NCI-H226 (cell line): ENCODE measurements around the gene ANO2.
A peak's percentile ranks its signal among the peaks of the same experiment; 100 is the strongest.
"Not testable (repeated sequence)": the region's sequence is repeated elsewhere in the genome, so short reads cannot be mapped to it uniquely, and the experiment has no call there.

ENCODE experiments used
- DNase-seq: peaks from one replicate; pipeline ENCODE4 v3.0.0-alpha.2; 2015

ANO2 gene

DNA sequence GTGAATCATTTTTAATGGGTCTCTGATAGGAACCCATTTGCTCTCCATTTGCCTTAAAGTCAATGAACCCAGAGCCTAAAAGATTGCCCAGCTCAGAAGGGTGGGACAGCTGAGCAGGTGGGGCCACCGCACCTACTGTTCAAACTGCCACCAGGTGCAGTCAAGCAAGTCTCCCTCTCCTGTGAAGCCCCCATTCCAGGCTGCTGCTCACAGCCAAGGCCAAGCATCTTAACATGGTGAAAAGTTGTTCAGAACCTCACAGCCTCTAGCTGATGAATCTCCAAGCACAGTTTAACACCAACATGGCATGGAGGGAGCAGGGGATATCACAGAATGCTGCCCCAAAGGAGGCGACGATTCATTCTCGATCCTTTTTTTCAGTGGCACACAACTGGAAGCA lies 29.5 kb downstream of the ANO2 start:
- no peak for DNase-seq

DNA sequence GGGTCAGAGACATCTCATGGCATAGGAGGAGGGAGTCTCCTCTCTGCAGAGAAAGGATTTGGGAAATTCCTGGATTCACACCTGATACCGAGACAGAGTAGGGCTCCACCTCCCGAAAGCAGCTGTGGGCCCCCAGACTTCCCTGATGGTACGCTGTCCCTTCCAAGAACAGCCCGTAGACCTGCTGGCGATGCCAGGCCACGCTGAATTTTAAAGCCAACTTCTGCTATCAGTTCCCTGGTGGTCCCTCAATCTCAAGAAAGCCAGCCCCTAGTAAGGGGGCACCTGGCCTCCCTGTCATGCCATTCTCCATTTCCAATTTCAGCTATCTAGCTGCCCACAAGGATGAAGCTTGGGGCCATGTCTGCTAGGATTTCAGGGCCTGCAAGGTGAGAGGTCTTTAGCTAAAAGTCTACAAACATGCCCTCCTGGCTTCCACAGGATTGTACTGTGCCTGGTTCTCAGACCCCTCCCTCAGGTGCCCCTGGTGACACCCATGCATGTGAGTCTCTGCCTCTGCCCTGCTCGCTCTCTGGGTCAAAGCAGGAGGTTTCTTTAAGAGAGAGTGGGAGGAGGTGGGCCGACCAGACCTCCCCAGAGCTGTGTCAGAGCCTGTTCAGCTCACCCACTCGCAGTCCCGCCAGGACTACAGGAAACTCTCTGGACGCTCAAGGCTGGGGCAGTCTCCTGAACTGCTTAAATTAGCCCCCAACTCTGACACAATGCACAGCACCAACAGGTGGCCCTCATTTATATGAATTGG lies 30.5 kb downstream of the ANO2 start:
- DNase-seq: no peak

DNA sequence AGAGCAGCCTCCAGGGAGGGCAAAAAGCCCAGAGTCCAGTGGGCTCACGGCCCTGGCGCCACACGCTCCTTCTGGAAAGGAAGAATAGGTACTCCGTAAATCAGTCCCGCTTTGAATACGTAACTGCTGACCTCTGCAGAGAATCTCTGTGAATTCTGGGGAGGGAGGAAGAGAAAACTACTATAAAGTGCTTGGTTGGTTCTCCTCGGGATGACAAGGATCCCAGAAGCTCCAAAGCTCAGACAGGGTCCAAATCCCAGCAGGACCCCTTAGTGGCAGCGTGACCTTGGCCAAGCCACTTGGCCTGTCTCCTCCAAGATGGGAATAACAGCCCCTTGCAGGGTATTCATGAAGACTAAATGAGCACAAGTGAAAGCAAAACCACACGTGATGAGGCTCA lies 31.7 kb downstream of the ANO2 start:
- no peak for DNase-seq

DNA sequence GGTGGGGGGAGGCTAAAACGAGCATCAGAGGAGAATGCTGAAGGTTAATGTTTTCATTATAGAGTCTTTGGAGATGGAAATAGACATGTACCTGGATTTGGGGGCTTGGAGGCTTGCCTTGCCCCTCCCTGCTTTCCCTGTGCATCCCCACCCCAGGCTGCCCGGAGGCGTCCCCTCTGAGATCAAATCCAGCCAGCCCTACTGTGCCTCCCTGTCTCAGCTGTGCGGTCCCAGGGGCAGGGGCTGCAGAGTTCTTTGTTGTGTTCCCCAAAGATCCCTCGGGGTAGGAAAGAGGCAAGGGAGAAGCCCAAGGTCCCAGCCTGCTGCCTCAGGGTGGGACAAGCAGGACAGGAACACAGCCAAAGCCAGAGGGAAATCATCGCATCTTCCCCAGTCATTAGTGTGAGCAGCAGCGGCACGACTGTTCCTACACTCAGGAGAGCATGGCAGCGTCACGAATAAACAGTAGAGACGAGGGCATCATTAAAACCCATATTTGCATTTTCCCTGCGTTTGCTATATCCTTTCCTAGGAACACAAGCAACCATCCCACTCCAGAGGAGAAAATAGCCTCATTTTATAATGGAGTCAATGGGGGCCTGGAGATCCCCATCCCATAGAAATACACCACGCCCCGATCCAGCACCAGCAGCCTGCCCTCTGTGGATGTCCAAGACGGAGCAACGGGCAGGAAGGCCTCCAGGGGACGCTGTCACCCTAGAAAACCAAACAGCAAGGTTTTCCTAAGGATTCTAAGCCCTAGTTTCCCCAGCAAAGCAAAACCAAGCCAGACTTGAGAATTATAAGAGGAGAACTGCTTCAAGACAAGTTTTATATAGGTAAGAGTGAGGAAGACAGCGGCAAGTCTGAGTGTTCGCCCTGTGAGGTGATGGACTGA lies 32.4 kb downstream of the ANO2 start:
- no peak for DNase-seq

DNA sequence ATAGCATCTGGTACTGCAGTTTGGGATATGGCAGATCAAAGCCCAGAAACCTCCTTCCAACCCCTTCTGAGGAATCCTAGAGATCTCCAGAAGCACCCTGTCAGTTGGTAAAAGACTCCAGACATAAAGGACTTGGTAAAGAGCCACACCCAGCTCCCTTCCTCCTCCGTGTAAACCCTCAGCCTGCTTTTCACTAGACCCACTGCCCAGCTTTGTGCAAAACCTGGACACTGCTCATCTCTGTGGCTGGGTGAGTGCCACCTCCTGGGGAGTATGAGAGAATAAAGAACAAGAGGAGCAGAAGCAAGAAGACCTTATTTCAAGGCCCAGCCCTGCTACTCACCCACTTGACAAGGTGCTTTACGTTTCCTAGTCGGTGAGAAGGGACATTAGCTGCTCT lies 33.0 kb downstream of the ANO2 start:
- no peak for DNase-seq

DNA sequence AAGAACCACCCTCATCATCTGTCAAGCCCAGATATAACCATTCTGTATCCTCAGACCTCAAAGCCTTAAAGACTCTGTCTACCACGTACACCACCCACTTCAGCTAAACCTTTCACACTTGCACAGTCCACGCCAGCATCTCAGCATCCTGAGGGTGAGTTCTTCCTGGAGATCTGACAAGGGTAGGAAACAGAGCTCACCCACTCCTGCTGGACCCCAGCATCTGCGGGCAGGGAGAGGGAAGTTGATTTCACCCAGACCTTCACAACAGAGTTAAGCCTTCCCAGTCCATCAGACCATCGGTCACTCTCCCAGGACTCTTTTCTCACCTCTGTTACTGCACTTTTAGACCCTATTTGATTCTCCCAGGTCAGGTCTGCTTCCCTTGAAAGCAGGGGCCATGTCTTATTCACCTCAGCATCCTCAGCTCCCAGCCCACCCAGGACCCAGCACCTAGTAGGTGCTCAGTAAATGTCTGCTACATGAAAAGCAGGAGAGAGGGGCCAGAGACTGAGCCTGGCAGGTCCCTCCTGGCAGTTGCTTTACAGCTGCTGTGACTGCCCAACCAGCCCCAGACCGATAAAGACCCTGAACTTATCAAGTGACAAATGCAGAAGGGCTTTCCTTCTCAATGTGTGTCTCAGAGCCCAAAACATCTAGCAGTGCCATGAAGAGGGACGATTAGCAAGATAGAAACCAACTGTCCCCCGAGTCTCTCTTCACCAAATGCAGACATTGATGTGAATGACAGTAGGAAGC lies 34.1 kb downstream of the ANO2 start:
- no peak for DNase-seq

DNA sequence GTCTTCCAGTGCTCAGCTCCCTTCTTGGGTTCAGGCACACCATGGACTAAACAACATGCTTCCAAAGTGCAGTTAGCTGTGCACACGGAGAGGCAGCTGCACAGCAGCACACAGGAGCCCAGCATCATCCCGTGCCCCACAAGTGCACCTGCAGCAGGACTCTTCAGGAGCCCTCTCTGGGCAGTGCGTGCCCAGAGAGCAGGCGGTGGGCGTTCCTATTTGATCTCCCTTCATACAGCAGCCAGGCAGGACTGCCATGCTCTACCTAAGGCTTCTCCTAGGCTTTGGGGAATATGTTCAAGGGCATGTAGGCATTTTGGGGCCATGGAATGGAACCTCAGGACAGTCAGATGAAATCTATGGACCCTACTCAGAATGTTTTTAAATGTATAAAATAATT lies 35.5 kb downstream of the ANO2 start:
- no peak for DNase-seq

DNA sequence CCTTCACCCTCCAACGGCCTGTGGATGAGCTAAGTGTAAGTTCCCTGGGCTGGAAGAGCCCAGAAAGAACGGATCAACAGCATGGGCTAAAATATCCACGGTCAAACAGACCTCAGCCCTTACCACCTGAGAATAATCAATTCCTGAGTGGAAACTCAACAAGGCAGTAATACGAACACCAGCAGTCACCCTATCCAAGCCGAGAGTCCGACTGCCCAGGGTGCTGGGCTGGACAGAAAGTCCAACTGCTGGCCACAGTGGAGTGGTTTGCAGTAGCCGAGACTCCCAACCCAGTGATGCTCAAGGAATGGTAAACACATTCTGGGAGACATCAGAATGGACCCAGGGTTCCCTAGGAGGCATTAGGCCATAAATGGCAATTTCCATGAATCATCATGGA lies 36.8 kb downstream of the ANO2 start:
- DNase-seq: no peak

DNA sequence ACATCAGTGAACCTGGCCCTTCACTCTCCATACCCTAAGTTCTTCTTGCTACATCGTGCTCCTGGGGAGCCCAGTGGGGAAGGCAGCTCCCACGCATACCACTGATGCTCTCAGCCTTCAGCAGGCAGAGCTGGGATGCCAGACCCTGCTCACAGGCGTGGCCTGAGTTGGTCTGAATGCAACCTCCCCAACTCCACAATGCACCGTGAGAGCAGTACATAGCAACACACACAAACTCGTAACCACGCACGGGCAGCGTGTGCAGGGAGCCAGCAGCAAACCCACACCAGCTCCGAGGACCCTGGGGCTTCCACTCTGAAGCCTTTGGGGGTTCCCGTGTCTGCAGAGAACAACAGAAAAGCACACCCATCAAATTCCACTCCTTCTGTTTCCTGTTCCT lies 37.3 kb downstream of the ANO2 start:
- peak; percentile 54 for DNase-seq

DNA sequence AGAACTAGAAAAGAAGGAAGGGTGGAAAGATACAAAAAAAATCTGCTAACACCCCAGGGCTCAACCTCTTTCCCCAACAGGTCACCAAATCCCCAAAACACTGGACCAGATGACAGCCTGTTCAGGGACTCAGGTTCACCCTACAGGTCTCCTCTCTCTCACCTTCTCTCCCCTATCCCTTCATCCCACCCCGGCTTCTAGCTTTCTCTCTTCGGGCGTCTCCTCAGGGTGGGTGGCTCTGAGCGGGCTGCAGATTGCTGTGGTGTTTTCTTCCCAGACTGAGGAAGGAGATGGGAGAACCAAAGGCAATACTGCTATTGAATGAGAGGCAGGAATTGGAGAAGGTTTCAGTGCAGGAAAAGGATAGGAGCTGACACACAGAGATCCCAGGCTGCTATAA lies 39.3 kb downstream of the ANO2 start:
- no peak for DNase-seq

DNA sequence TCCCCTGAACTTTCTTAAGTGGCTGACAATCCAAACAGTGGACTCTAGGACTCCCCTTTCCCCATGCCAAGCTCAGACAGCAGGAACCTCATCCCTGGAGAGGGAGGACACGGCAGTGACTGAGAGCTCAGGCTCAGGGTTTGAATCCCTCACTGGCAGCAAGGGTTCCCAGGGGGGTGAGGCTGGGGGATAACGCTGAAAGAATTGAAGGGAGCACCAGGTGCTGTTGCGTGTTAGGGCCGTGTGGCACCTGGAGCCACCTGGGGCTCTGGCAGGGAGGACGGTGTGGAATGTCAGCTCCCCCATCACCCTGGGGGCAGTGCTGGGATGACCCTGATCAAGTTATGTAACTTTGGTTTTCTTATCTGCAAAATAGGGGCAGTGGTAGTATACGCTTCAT lies 40.1 kb downstream of the ANO2 start:
- no peak for DNase-seq

DNA sequence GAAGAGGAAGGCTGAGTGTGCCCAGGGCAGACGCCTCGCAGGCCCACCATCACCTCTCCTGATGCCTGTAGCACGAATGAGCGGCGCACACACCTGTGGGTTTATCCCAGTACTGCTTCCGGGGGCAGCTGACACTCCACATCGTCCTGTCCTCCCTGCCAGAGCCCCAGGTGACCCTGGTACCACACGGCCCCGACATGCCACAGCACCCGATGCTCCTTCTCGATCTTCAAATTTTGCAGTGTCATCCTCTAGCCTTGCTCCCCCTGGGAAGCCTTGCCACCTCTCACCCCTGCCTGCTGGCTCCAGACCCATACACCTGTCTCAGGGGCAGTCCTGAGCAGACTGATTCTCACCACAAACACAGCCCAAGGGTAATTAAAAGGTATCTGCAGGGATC lies 40.6 kb downstream of the ANO2 start:
- no peak for DNase-seq

DNA sequence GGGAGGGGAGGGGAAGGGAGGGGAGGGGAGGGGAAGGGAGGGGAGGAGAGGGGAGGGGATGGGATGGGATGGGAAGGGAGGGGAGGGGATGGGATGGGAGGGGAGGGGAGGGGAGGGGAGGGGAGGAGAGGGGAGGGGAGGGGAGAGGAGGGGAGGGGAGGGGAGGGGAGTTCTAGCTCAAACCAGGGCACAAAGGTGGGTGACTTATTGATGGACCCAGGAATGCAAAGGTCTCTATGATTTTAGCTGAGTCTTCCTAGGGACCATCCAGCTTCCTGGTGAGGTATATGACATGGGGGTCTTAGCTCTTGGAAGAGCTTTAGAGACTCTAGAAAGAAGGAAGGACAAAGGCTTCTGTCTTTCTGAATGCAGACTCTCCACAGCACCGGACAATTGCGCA lies 42.3 kb downstream of the ANO2 start:
- no peak for DNase-seq

DNA sequence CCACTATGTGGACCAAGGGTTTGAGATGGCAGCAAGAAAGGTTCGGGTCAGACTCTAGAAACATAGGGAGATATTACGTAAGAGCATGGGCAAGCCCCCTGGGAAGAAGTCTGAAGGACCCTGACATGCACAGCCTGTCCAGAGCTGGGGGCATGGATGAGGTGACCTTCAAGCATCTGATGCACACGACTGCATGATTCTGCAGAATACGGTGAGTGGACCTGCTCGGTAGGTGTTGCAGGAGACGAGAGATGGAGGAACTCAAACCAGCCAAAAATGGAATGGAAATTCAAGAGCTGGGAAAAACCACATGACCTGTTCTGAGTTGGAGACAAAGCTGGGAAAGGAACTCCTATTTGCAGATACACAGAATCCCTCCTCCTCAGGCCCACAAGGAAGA lies 43.6 kb downstream of the ANO2 start:
- no peak for DNase-seq

DNA sequence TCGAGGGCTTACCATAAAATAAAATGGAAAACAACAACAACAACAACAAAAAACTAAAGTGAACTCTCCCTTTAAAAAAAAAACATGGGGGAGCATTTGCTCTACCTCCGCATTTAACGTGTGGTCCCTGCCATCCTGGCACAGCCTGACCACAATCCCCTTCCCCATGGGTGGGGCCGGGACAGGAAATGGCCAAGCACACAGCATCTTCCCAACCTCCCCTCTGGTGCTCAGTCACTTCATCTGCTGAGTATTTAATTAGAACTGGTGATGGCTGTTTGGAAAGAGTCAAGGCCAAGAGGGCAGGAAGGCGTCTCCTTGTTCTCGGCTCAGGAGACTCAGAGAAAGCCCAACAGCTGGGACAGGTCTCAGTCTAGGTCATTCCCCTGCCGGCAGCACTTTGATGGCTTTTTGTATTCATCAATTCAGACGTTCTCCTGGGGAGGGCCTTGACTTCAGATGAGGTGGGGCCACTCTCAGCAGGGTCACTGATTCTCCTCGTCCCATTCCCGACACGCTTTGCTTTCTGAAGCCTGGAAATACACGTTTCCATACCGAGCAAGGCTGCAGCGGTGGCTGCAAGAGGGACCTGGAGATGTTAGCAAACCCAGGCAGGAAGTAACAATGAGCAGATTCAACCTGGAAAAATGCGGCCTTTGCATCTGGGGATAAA lies 44.4 kb downstream of the ANO2 start:
- DNase-seq: no peak

DNA sequence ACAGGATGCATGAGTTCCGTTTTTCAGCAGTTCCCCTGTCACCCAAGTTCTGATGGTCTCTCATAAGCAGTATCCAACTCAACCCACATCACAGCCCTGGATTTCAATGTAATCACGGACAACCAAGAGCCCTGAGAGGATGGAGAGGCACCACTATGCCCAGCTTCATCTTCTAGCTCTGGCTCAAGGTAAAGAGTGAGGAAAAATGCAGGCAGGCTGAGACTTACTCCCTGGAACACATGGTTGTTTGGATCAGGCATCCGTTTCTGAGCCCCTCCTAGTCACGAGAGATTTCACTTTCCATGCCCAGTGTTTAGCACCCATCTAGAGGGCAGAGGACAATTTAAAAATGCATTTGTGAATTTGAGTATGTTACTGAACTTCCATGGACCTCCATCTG lies 45.0 kb downstream of the ANO2 start:
- DNase-seq: no peak

DNA sequence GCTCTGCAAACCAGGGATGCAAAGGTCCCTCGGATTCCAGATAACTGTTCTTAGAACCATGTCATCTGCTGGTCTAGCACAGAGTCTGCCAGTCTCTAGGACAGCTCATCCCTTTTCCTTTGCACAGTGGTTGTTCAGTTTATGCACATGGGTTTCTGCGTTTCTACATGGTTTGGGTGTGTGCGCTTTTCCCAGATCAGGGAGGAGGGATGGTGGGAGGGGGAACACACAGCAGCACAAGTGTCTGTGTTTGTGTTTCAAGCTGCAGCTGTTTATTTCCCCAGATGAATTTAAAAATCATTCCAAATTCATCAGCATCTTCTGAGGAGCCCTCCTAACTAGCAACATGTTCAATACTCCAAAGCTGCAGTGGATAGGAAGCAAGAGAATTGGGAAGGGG lies 45.4 kb downstream of the ANO2 start:
- no peak for DNase-seq

DNA sequence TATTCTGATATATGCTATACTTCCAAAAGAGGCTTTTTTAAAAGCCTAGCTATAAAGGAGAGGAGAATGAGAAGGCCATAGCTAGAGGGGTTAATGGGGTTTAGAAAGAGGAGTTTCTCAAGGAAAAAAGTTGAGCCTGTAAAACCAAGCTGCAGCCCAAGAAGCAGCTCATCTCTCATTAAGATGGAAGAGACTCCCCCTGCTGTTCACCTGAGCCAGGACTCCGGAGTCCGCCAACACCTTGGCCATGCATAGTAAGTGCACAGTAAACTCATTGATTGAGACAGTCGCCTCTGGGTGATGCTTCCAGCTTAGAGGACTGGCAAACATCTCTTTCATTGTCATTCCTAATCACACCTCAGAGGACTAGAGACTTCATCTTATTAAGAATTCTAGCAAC lies 46.2 kb downstream of the ANO2 start:
- DNase-seq: no peak

DNA sequence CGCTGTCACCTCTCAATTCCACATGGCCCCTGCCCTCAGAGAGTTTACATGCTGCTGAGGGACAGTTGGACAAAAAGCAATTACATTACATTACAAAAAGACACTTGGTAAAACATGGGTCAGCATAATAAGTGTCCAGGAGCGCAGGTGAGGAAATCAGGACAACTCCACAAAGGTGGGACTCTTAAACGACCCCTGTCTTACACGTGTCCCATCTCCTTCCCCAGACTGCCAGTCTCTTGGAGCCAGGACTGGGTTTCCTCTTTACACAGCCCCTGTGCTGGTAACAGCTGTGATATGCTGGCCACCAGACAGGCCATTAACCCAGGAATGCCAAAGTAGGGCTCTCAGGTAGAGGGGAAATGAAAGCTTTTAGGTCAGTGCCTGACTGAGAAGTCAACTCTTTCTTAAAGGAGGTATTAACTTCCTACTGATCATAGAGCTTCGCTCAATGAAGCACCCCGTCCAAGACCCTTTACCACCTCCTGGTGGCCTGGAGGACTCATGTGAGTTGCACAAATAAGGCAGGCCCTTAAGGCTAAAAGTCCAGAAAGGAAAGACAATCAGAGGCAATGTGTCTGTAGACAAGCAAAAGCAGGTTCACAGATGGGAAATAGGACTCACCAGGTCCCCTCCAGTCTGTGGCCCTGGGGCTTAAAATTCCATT lies 55.5 kb downstream of the ANO2 start:
- DNase-seq: no peak

DNA sequence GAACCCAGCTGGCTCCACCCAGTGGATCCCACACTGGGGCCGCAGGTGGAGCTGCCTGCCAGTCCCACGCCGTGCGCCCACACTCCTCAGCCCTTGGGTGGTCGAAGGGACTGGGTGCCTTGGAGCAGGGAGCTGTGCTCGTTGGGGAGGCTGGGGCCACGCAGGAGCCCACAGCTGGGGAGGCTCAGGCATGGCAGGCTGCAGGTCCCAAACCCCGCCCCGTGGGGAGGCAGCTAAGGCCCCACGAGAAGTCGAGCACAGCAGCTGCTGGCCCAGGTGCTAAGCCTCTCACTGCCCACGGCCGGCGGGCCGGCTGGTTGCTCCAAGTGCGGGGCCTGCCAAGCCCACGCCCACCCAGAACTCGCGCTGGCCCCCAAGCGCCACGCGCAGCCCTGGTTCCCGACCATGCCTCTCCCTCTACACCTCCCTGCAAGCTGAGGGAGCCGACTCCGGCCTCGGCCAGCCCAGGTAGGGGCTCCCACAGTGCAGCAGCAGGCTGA lies 56.2 kb downstream of the ANO2 start:
- DNase-seq: no peak

DNA sequence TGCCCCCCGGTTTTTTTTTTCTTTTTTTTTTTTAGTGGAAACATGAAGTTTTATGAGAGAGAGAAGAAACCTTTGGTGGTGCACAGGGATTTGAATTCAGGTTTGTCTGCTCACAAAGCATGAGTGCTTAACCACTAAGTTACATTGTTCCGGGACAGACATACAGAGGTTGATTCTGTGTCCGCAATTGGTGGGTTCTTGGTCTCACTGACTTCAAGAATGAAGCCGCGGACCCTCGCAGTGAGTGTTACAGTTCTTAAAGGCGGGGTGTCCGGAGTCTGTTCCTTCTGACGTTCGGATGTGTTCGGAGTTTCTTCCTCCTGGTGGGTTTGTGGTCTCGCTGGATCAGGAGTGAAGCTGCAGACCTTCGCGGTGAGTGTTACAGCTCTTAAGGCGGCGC lies 57.2 kb downstream of the ANO2 start:
- DNase-seq: not testable (repeated sequence)

DNA sequence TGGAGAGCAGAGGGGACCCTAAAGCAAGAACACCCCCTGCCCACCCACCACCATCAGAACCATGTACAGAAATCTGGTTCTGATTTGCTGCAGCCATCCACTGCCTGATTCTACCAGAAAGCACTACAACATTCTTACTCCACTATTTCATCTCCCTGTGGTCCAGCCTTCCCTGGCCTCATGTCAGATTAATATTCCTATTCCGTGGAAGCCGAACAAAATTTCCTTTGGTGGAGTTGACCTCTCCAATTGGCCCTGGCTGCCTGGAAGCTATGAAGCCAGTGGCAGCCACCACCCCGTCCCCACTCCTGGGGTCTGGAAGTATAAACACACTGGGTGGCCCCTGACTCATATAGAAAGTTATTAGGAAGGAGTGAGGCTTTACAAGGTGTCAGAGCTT lies 60.2 kb downstream of the ANO2 start:
- DNase-seq: no peak
